Measurements from ENCODE around the gene FAM186B. TPM values are rescaled to one million over a fixed set of nuclear protein-coding genes. Genes with fewer than 3 reads are reported as not detected.

FAM186B gene
- polyA plus RNA-seq, 2 of the 4 experiments (the other 2 are of a cell fraction), result 0.04 to 0.08 TPM

- H3K4me1 ChIP-seq, result no peaks in the 10 kb centered on the region
- 100% methylated on average over 2 of the region's 2 CpGs for WGBS (ENCODE audit: missing lambda C conversion rate)
- FAIRE-seq (no peak), ATAC-seq (no peak), DNase-seq (ENCODE audit: low read depth in 1 of 2, low spot score in 1 of 2) (no peak)
- CTCF ChIA-PET, result interaction anchor here (0.8 to 3.7 kb wide), 6 partner anchors 8 to 268 kb away, joined by 3 to 23 read pairs (median 4); partner anchors contain the start of gene PRPF40B
- H3K4me2 ChIP-seq, result no peak overlapping the region
- H3K9me3 ChIP-seq, result no peaks in the 10 kb centered on the region
- TF ChIP-seq, protein P1, sequence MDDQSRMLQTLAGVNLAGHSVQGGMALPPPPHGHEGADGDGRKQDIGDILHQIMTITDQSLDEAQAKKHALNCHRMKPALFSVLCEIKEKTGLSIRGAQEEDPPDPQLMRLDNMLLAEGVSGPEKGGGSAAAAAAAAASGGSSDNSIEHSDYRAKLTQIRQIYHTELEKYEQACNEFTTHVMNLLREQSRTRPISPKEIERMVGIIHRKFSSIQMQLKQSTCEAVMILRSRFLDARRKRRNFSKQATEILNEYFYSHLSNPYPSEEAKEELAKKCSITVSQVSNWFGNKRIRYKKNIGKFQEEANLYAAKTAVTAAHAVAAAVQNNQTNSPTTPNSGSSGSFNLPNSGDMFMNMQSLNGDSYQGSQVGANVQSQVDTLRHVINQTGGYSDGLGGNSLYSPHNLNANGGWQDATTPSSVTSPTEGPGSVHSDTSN (IDR thresholded peaks at IDR 0.05), result no peak
- TF ChIP-seq ATOH8 (CRISPR knock-in tag; IDR thresholded peaks at IDR 0.05; ENCODE audit: low read depth) (no peak), HEYL (CRISPR knock-in tag; IDR thresholded peaks at IDR 0.05) (no peak), BHLHE40 (IDR thresholded peaks at IDR 0.05; ENCODE audit: low read depth, low read length) (no peak), SREBF2 (IDR thresholded peaks at IDR 0.05) (no peak), ZNF302 (CRISPR knock-in tag; IDR thresholded peaks at IDR 0.05) (no peak), RAD21 (conservative IDR thresholded peaks at IDR 0.05 in 1 of 2, IDR thresholded peaks at IDR 0.05 in 1 of 2) (no peak), JUNB (IDR thresholded peaks at IDR 0.05) (no peak), HES2 (IDR thresholded peaks at IDR 0.05) (no peak), SMC3 (IDR thresholded peaks at IDR 0.05) (no peak), RARB (CRISPR knock-in tag; IDR thresholded peaks at IDR 0.05) (no peak), FOSB (CRISPR knock-in tag; IDR thresholded peaks at IDR 0.05) (no peak), POLR2AphosphoS2 (conservative IDR thresholded peaks at IDR 0.05; ENCODE audit: low read length) (no peak), FOXS1 (CRISPR knock-in tag; IDR thresholded peaks at IDR 0.05) (no peak)
- TF ChIP-seq, protein P2, sequence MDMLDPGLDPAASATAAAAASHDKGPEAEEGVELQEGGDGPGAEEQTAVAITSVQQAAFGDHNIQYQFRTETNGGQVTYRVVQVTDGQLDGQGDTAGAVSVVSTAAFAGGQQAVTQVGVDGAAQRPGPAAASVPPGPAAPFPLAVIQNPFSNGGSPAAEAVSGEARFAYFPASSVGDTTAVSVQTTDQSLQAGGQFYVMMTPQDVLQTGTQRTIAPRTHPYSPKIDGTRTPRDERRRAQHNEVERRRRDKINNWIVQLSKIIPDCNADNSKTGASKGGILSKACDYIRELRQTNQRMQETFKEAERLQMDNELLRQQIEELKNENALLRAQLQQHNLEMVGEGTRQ (IDR thresholded peaks at IDR 0.05), result no peak
- TF ChIP-seq, protein P3, sequence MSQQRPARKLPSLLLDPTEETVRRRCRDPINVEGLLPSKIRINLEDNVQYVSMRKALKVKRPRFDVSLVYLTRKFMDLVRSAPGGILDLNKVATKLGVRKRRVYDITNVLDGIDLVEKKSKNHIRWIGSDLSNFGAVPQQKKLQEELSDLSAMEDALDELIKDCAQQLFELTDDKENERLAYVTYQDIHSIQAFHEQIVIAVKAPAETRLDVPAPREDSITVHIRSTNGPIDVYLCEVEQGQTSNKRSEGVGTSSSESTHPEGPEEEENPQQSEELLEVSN (IDR thresholded peaks at IDR 0.05; ENCODE audit: borderline replicate concordance, low read depth), result no peak
- TF ChIP-seq, protein P4, sequence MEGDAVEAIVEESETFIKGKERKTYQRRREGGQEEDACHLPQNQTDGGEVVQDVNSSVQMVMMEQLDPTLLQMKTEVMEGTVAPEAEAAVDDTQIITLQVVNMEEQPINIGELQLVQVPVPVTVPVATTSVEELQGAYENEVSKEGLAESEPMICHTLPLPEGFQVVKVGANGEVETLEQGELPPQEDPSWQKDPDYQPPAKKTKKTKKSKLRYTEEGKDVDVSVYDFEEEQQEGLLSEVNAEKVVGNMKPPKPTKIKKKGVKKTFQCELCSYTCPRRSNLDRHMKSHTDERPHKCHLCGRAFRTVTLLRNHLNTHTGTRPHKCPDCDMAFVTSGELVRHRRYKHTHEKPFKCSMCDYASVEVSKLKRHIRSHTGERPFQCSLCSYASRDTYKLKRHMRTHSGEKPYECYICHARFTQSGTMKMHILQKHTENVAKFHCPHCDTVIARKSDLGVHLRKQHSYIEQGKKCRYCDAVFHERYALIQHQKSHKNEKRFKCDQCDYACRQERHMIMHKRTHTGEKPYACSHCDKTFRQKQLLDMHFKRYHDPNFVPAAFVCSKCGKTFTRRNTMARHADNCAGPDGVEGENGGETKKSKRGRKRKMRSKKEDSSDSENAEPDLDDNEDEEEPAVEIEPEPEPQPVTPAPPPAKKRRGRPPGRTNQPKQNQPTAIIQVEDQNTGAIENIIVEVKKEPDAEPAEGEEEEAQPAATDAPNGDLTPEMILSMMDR (IDR thresholded peaks at IDR 0.05), result no peak
- TF ChIP-seq, protein P5, sequence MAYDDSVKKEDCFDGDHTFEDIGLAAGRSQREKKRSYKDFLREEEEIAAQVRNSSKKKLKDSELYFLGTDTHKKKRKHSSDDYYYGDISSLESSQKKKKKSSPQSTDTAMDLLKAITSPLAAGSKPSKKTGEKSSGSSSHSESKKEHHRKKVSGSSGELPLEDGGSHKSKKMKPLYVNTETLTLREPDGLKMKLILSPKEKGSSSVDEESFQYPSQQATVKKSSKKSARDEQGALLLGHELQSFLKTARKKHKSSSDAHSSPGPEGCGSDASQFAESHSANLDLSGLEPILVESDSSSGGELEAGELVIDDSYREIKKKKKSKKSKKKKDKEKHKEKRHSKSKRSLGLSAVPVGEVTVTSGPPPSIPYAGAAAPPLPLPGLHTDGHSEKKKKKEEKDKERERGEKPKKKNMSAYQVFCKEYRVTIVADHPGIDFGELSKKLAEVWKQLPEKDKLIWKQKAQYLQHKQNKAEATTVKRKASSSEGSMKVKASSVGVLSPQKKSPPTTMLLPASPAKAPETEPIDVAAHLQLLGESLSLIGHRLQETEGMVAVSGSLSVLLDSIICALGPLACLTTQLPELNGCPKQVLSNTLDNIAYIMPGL (CRISPR knock-in tag; IDR thresholded peaks at IDR 0.05; ENCODE audit: borderline replicate concordance), result no peak
- H3K27ac ChIP-seq, result no peak overlapping the region
- POLR2A ChIA-PET, result no interaction called here
- H3K4me3 ChIP-seq, result no peak overlapping the region
Measured at GRCh38 chr12:49633703-49634345, 28.4 kb upstream of the FAM186B start.

Data from A549 (cell line).